Testis (tissue), 2 donors: ENCODE results near the gene COL13A1.

Experiments used
- POLR2A ChIP-seq: fragments of 450-650 bp; IDR thresholded peaks from one replicate; pipeline ENCODE4 v1.6.1; 2017; ENCODE audit warnings: antibody characterized with exemption, mild to moderate bottlenecking, moderate library complexity
- TF ChIP-seq, protein P1 (sequence below), 3 experiments: fragments of 450-650 bp in 2 of 3; fragments of 200-600 bp in 1 of 3; sonication (generic) in 1 of 3; IDR thresholded peaks; one replicate each; pipeline ENCODE4 v1.5.1; 2016 to 2019; ENCODE audit warnings: antibody characterized with exemption in 3 of 3, mild to moderate bottlenecking in 2 of 3, moderate library complexity in 1 of 3

DNA sequence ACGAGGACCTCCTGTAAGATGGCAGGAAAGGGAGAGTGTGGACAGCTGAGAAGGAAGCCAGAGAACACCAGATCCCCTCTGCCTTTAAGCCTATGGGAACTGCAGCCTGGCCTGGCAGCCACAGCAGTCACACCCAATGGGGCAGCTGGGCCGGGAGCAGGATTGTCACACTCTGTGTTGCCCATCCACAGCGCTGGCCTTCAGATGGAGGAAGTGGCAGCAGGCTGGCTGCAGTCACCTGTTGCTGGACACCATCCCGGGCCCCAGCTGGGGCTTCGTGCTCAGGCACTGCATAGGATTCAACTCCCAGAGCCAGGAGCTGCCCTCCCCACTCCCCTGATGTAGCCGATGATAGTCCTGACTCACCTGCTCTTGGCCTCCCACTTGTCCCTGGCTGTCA lies 114.4 kb downstream of the COL13A1 start:
- TF ChIP-seq, protein P1, sequence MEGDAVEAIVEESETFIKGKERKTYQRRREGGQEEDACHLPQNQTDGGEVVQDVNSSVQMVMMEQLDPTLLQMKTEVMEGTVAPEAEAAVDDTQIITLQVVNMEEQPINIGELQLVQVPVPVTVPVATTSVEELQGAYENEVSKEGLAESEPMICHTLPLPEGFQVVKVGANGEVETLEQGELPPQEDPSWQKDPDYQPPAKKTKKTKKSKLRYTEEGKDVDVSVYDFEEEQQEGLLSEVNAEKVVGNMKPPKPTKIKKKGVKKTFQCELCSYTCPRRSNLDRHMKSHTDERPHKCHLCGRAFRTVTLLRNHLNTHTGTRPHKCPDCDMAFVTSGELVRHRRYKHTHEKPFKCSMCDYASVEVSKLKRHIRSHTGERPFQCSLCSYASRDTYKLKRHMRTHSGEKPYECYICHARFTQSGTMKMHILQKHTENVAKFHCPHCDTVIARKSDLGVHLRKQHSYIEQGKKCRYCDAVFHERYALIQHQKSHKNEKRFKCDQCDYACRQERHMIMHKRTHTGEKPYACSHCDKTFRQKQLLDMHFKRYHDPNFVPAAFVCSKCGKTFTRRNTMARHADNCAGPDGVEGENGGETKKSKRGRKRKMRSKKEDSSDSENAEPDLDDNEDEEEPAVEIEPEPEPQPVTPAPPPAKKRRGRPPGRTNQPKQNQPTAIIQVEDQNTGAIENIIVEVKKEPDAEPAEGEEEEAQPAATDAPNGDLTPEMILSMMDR (IDR thresholded peaks at IDR 0.05): no peak
- no peak for TF ChIP-seq POLR2A
